ENCODE results near the gene PALB2.

GRCh38 chr16:23567602-23568001 is 73.5 kb downstream of the PALB2 start:
- TF ChIP-seq CTCF (IDR thresholded peaks at IDR 0.05) (no peak), POLR2A (IDR thresholded peaks at IDR 0.05) (no peak)
